Osteocyte (in vitro differentiated cells): Measurements from ENCODE around the gene AFF3. TPM values are rescaled to one million over a fixed set of nuclear protein-coding genes. Genes with fewer than 3 reads are reported as not detected.

Source experiments
- DNase-seq: peaks from one replicate; pipeline ENCODE4 v3.0.0; 2021; ENCODE audit warnings: mixed read lengths; ENCODE audit not compliant: unreplicated experiment; ENCODE audit errors: extremely low spot score
- H3K27ac Mint-ChIP-seq: one replicate; pipeline ENCODE4 v1.8.0; 2021; ENCODE audit warnings: mild to moderate bottlenecking, mixed read lengths; ENCODE audit not compliant: unreplicated experiment
- H3K27me3 Mint-ChIP-seq: one replicate; pipeline ENCODE4 v1.8.0; 2021; ENCODE audit warnings: mixed read lengths; ENCODE audit not compliant: unreplicated experiment
- H3K36me3 Mint-ChIP-seq: one replicate; pipeline ENCODE4 v1.8.0; 2021; ENCODE audit warnings: mixed read lengths; ENCODE audit not compliant: unreplicated experiment
- H3K4me1 Mint-ChIP-seq: one replicate; pipeline ENCODE4 v1.8.0; 2021; ENCODE audit warnings: mixed read lengths; ENCODE audit not compliant: unreplicated experiment
- H3K4me3 Mint-ChIP-seq: one replicate; pipeline ENCODE4 v1.8.0; 2021; ENCODE audit warnings: mild to moderate bottlenecking, moderate library complexity, mixed read lengths; ENCODE audit not compliant: unreplicated experiment
- H3K9me3 Mint-ChIP-seq: one replicate; pipeline ENCODE4 v1.8.0; 2021; ENCODE audit warnings: mixed read lengths; ENCODE audit not compliant: unreplicated experiment
- total RNA-seq: library from RNA; stranded (reverse); gene quantifications from 2 replicates; pipeline ENCODE4 v1.2.1, GENCODE V29; 2021
- TF ChIP-seq, protein P1 (sequence below): fragments of 200-600 bp; sonication (generic); IDR thresholded peaks from 2 replicates; pipeline ENCODE4 v1.5.0; 2021; ENCODE audit warnings: antibody characterized with exemption, mild to moderate bottlenecking, moderate library complexity

The AFF3 gene
- total RNA-seq, 1 donor from 2014 or later, result 248 TPM

- Mint-ChIP-seq H3K36me3 (peaks cover 52% of the 10 kb centered on the region), H3K27me3 (no peaks in the 10 kb centered on the region), H3K9me3 (no peaks in the 10 kb centered on the region), H3K4me1 (peaks cover 61% of the 10 kb centered on the region), H3K4me3 (no peak overlapping the region), H3K27ac (peak overlapping the region; percentile 57)
- no peak for DNase-seq
- TF ChIP-seq, protein P1, sequence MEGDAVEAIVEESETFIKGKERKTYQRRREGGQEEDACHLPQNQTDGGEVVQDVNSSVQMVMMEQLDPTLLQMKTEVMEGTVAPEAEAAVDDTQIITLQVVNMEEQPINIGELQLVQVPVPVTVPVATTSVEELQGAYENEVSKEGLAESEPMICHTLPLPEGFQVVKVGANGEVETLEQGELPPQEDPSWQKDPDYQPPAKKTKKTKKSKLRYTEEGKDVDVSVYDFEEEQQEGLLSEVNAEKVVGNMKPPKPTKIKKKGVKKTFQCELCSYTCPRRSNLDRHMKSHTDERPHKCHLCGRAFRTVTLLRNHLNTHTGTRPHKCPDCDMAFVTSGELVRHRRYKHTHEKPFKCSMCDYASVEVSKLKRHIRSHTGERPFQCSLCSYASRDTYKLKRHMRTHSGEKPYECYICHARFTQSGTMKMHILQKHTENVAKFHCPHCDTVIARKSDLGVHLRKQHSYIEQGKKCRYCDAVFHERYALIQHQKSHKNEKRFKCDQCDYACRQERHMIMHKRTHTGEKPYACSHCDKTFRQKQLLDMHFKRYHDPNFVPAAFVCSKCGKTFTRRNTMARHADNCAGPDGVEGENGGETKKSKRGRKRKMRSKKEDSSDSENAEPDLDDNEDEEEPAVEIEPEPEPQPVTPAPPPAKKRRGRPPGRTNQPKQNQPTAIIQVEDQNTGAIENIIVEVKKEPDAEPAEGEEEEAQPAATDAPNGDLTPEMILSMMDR, result no peak
Measured at GRCh38 chr2:99825630-99826029, 316.8 kb downstream of the AFF3 start.

- Mint-ChIP-seq H3K9me3 (no peaks in the 10 kb centered on the region), H3K4me1 (peaks cover 61% of the 10 kb centered on the region), H3K27ac (peak overlapping the region; percentile 31), H3K36me3 (peaks cover 51% of the 10 kb centered on the region), H3K27me3 (no peaks in the 10 kb centered on the region), H3K4me3 (no peak overlapping the region)
- TF ChIP-seq, protein P1, result no peak
- no peak for DNase-seq
Measured at GRCh38 chr2:99824758-99825157, 317.6 kb downstream of the AFF3 start.

GRCh38 chr2:99822474-99823207, 319.7 kb downstream of the AFF3 start:
- Mint-ChIP-seq H3K4me1 (peaks cover 43% of the 10 kb centered on the region), H3K27me3 (no peaks in the 10 kb centered on the region), H3K4me3 (no peak overlapping the region), H3K27ac (peak overlapping the region; percentile 81), H3K9me3 (no peaks in the 10 kb centered on the region), H3K36me3 (peaks cover 50% of the 10 kb centered on the region)
- peak; percentile 59 for DNase-seq
- TF ChIP-seq, protein P1, result no peak

GRCh38 chr2:99821984-99822383, 320.4 kb downstream of the AFF3 start:
- H3K4me1 Mint-ChIP-seq, result peaks cover 44% of the 10 kb centered on the region
- H3K9me3 Mint-ChIP-seq, result peaks cover 4% of the 10 kb centered on the region
- H3K36me3 Mint-ChIP-seq, result peaks cover 52% of the 10 kb centered on the region
- H3K4me3 Mint-ChIP-seq, result no peak overlapping the region
- no peaks in the 10 kb centered on the region for H3K27me3 Mint-ChIP-seq
- peak overlapping the region; percentile 60 for H3K27ac Mint-ChIP-seq
- TF ChIP-seq, protein P1, result no peak
- no peak for DNase-seq

- H3K4me3 Mint-ChIP-seq, result no peak overlapping the region
- TF ChIP-seq, protein P1, result no peak
- peak; percentile 42 for DNase-seq
- H3K27me3 Mint-ChIP-seq, result no peaks in the 10 kb centered on the region
- H3K27ac Mint-ChIP-seq, result peak overlapping the region; percentile 35
- H3K4me1 Mint-ChIP-seq, result peaks cover 41% of the 10 kb centered on the region
- H3K9me3 Mint-ChIP-seq, result peaks cover 7% of the 10 kb centered on the region
- H3K36me3 Mint-ChIP-seq, result peaks cover 52% of the 10 kb centered on the region
Measured at GRCh38 chr2:99821572-99821971, 320.8 kb downstream of the AFF3 start.
